Prostate gland (tissue), 2 donors: Measurements from ENCODE around the gene MYO1B. TPM values are rescaled to one million over a fixed set of nuclear protein-coding genes. Genes with fewer than 3 reads are reported as not detected.

ENCODE experiments used
- DNase-seq: peaks from one replicate; pipeline ENCODE4 v3.0.0-alpha.2; 2019; ENCODE audit warnings: low spot score
- H3K27ac ChIP-seq, 2 donors: fragments of 200-600 bp; sonication (generic); 2 replicates each; pipeline ENCODE4 v1.5.1; 2017 to 2019
- H3K27me3 ChIP-seq: fragments of 200-600 bp; sonication (generic); replicated peaks from 2 replicates; pipeline ENCODE4 v1.5.1; 2019; ENCODE audit not compliant: insufficient read depth
- H3K36me3 ChIP-seq, 2 donors: fragments of 200-600 bp; sonication (generic); 1 replicate in 1 of 2; 2 replicates in 1 of 2; pipeline versions ENCODE4 v1.5.1 to v1.8.1; 2017 to 2019
- H3K4me1 ChIP-seq: fragments of 200-600 bp; sonication (generic); replicated peaks from 2 replicates; pipeline ENCODE4 v1.5.1; 2019
- H3K4me3 ChIP-seq, 2 donors: fragments of 200-600 bp; sonication (generic); 2 replicates each; pipeline ENCODE4 v1.5.1; 2017 to 2019
- H3K9me3 ChIP-seq: fragments of 200-600 bp; sonication (generic); 2 replicates; pipeline ENCODE4 v1.5.1; 2017
- CTCF ChIP-seq, 4 experiments: fragments of 200-600 bp in 2 of 4; fragments of 450-650 bp in 2 of 4; sonication (generic) in 2 of 4; IDR thresholded peaks; 1 replicate in 3 of 4; 2 replicates in 1 of 4; pipeline ENCODE4 v1.5.1; 2016 to 2019; ENCODE audit warnings: antibody characterized with exemption in 4 of 4, mild to moderate bottlenecking in 2 of 4, moderate library complexity in 2 of 4
- POLR2A ChIP-seq: fragments of 450-650 bp; IDR thresholded peaks from one replicate; pipeline ENCODE4 v1.6.1; 2016; ENCODE audit warnings: antibody characterized with exemption, mild to moderate bottlenecking
- POLR2AphosphoS5 ChIP-seq: sonication (generic); formaldehyde crosslinking; IDR thresholded peaks from one replicate; pipeline ENCODE4 v1.6.1; 2017; ENCODE audit warnings: antibody characterized with exemption
- WGBS: methylation state at CpG from one replicate; pipeline ENCODE4 v1.1.5; 2018; 5-methylcytosine and 5-hydroxymethylcytosine counted together
- intact Hi-C: fragments of 100-400 bp; cut with DNase I; formaldehyde crosslinking; loops from one replicate; pipeline ENCODE4 v1.14.2; 2022
- small RNA-seq, 2 donors: library from RNA; depleted of rRNA; stranded (forward); fragments of <200 nt; gene quantifications; one replicate each; pipeline ENCODE3, GENCODE V24; 2016
- total RNA-seq, 2 donors: library from RNA; depleted of rRNA; stranded (reverse); fragments of >200 nt; gene quantifications; one replicate each; pipeline ENCODE4 v1.1.0, GENCODE V29; 2016

MYO1B gene
- total RNA-seq, 2 donors from 2014 or later, result 22.4 to 38.3 TPM

DNA sequence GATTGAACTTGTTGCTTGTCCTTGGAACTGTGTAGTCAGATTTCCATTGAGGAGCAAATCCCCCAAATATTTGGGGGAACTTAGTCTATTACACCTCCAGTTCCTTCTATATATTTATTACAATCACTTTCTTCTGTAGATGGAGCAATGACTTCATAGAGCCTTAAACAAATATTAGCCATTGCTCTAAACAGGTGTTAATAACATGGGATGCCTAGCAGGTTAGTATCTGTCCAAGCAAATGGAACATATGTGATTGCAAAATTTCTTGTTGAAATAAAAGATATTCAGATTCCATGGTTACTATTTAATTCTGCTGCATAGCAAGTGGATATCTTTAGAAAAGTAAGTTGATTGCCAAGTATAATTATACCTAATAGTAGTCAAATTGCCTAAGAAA is 225.1 kb downstream of the MYO1B start:
- no peak overlapping the region for H3K27ac ChIP-seq
- no peaks in the 10 kb centered on the region for H3K27me3 ChIP-seq
- H3K4me3 ChIP-seq, result no peak overlapping the region
- TF ChIP-seq POLR2A (no peak), POLR2AphosphoS5 (no peak), CTCF (IDR thresholded peaks at IDR 0.05) (no peak)
- intact Hi-C loops, result no loop called here
- no peaks in the 10 kb centered on the region for H3K36me3 ChIP-seq
- no peaks in the 10 kb centered on the region for H3K4me1 ChIP-seq
- DNase-seq, result no peak
- H3K9me3 ChIP-seq, result no peaks in the 10 kb centered on the region

- Histone ChIP-seq H3K4me1 (no peaks in the 10 kb centered on the region), H3K36me3 (no peaks in the 10 kb centered on the region)
- WGBS, result 42% methylated on average over 1 of the region's 1 CpG
Observed at GRCh38 chr2:191474464-191474863, 229.3 kb downstream of the MYO1B start.

More at GRCh38 chr2:191474464-191474863, 229.3 kb downstream of the MYO1B start:
- no peak overlapping the region for H3K4me3 ChIP-seq
- intact Hi-C loops, result no loop called here
- no peak overlapping the region for H3K27ac ChIP-seq
- no peak for DNase-seq
- H3K9me3 ChIP-seq, result no peaks in the 10 kb centered on the region
- no peaks in the 10 kb centered on the region for H3K27me3 ChIP-seq
- TF ChIP-seq POLR2A, result no peak
- no peak for TF ChIP-seq POLR2AphosphoS5
- TF ChIP-seq CTCF (IDR thresholded peaks at IDR 0.05), result no peak

Small RNA genes lying within 50 kb of the gene (small RNA-seq; reads per million reads assigned to genes)
- gene RNU6-1045P, result 0 reads per million in 2 donors

Other genes starting within 250 kb of the MYO1B start
- gene STAT1, start 231.2 kb upstream of the MYO1B start, total RNA-seq, result 10 to 100 TPM; 53.3 to 64.1 TPM
- gene STAT4, start 94.4 kb upstream of the MYO1B start, total RNA-seq, result 1 to 10 TPM in 1 of 2 donors, under 1 TPM in 1; 0.41 to 8.8 TPM